GM12874 (cell line): Measurements from ENCODE around the gene NCOA6.

Experiments
- CTCF ChIP-seq: IDR thresholded peaks from 2 replicates; pipeline ENCODE4 v1.5.1; 2011; ENCODE audit warnings: low read depth, mild to moderate bottlenecking, control low read depth, low read length, moderate library complexity; ENCODE audit not compliant: insufficient read depth

NCOA6 gene

GRCh38 chr20:34708621-34709043 lies 116.8 kb downstream of the NCOA6 start:
- TF ChIP-seq CTCF = peak; percentile 66

- TF ChIP-seq CTCF = no peak
These were observed 118.3 kb downstream of the NCOA6 start for GRCh38 chr20:34706912-34707784.

- TF ChIP-seq CTCF = no peak
These were observed 119.1 kb downstream of the NCOA6 start for GRCh38 chr20:34706302-34706875.

- TF ChIP-seq CTCF = no peak
These were observed 119.8 kb downstream of the NCOA6 start for GRCh38 chr20:34705397-34706301.

GRCh38 chr20:34705008-34705396 lies 120.4 kb downstream of the NCOA6 start:
- TF ChIP-seq CTCF = no peak

DNA sequence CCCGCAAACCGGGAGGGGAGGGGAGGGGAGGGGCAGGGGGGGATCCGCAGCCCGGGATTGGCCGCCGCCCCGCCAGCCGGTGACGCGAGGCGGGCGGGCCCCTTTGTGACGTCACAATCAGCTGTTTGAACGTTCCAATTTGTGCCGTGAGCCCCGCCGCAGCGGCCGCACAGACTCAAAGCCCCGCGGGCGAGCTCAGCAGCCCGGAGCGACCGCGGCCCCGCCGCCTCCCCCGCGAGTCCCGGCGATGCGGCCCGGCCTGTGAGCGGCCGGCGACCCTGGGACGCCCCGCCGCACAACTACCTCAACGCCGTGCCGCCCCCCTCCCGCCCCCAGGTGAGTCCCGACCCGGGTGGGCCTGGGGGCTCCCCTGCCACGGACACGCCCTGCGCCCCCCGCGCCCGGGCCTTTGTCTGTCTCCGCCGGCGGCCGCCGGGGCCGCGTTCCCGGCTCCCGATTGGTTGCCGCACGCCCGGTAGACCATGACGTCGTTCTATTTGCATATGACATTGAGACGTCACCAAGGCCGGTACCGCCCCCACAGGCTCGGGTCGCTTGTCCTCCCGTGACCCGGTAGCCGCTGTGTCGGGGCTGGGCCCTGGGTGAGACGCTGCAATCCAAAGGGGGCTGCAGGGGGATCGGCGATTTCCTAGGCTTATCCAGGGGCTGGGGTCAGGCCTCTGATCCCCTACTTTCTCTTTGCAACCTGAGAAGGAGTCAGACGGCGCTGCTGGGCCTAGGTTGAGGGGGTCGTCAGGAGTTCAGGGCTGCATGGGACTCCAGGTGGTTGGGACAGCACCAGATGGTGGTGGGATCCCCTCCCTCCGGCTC lies 121.1 kb downstream of the NCOA6 start, which contains the start of gene TP53INP2:
Gene TP53INP2 (plus strand): TSS at position 168 of the 831 bp plus-strand sequence. CDS start 4,396 bp downstream, outside the sequence.
- no peak for TF ChIP-seq CTCF
